SIG-M5 treated with dmso at 0.1 percent for 504 hours (cell line): ENCODE measurements around the gene AUP1.
A peak's percentile ranks its signal among the peaks of the same experiment; 100 is the strongest.
"Not testable (repeated sequence)": the region's sequence is repeated elsewhere in the genome, so short reads cannot be mapped to it uniquely, and the experiment has no call there.

Experiments
- DNase-seq: peaks from one replicate; lab custom pipeline; 2025; ENCODE audit not compliant: unreplicated experiment; lab: John Stamatoyannopoulos, UW

The AUP1 gene, protein sequence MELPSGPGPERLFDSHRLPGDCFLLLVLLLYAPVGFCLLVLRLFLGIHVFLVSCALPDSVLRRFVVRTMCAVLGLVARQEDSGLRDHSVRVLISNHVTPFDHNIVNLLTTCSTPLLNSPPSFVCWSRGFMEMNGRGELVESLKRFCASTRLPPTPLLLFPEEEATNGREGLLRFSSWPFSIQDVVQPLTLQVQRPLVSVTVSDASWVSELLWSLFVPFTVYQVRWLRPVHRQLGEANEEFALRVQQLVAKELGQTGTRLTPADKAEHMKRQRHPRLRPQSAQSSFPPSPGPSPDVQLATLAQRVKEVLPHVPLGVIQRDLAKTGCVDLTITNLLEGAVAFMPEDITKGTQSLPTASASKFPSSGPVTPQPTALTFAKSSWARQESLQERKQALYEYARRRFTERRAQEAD

DNA sequence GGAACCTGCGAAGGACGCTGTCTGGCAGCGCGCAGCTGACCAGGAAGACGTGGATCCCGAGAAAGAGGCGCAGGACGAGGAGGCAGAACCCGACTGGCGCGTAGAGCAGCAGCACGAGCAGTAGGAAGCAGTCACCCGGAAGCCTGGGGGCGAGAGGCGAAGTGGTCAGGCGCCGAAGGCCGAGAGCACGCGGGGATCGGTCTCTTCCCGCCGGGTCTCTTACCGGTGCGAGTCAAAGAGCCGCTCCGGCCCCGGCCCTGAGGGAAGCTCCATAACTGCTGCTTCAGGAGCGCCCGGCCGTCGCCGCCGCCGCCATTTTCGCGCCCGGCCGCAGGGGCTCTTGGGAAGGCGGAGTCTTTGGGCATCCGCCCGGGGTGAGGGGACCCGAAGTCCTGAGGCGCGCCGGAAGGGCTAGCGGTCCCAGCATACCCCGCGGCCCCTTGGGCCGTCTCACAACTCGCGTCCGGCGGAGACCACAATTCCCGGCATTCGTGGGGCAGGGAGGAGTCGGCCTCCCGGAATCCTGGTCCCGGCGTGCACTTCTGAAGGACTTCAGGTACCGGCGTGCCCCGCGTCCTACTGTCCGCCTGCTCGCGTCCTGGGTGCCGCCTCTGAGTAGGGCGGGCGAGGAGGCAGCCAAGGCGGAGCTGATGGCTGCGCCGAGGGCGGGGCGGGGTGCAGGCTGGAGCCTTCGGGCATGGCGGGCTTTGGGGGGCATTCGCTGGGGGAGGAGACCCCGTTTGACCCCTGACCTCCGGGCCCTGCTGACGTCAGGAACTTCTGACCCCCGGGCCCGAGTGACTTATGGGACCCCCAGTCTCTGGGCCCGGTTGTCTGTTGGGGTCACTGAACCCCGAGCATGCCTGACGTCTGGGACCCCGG is at the start of gene AUP1, which contains the start of gene HTRA2:
TSS of gene AUP1 (minus strand) at position 350 of the 882 bp plus-strand sequence. CDS start at position 273, 77 bp downstream.
TSS of gene HTRA2 (plus strand) at position 577 of the 882 bp plus-strand sequence. CDS start at position 651, 74 bp downstream.
- DNase-seq, result peak; percentile 98

DNA sequence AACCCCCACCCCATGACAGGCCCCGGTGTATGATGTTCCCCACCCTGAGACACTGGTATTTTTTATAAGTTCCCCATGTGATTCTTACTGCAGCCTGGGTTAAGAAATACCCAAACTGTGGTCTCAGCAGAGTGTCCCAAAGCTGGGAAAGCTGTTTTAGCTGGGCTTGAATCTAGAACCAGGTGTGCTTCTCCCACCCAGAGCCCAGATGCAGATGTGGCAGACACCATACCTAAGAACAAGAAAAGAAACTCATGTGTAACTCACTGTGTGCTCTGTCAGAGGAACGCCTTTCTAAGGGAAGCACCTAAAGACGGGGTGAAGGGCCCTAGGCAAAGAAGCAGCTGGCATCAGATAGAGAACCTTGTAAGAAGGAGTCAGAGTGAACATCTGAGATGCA is 48.9 kb upstream of the AUP1 start:
- no peak for DNase-seq

DNA sequence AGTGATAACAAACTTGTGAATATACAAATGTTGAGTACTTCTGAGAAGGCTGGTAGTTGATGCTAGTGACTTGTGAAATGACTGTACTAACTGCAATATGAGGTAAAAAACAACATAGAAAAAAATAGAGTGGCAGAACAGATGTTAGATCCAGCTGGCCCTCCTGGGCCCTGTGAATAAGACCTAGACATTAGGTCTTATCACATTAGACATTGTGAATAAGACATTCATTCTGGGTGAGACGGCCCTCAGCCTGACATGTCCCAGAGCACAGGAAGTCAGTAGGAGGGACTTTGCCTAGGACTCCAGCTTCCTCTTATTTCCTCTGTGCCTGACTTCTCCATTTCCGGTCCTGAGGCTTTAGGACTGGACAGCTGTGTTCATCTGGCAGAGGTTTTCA is 47.9 kb upstream of the AUP1 start:
- DNase-seq, result peak; percentile 88

DNA sequence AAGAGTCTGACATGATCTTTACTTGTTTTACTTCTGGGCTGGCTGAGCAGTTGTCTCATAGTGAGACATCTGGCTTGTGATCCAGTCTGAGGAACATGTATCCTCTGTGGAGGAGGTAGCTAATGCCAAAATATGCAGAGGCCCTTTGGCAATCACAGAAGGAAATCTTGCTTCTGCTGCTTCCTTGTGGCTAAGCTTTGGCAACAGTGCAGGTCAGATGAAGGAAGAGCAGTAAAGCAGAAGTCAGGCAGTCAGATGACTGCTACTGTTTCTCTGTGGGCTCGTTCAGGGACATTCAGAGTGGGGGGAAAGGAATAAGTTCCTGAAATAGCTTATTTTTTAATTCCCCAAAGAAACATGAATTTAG is 47.3 kb upstream of the AUP1 start:
- DNase-seq, result peak; percentile 91

DNA sequence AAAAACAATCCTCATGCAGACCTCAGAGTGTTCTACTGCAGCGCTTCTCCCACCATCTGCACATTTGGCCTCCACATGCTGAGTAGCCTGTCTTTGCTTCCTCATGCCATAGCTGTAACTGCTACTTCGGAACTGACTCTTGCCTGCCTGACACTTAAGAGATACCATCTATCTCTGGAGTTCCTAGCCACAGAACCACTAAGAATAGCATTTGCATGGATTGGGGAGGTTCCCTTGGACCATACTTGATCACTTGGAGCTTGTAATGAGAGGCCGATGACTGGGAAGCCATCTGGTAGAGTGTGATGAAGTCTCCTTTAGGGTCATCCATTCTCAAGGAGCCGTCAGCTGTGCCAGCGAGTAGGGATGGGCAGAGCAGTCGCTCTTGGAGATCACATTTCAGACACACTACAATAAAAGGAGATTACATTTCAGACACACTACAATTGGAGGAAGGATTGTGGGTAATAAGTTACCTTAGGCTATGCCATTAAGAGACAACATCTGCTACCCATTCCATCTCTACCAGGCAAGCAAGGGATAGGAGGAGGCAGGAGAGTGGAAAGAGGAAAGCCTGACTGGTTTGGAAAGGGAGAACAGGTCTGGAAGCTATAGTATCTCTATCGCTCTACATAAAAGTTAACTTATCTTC is 46.8 kb upstream of the AUP1 start:
- no peak for DNase-seq

DNA sequence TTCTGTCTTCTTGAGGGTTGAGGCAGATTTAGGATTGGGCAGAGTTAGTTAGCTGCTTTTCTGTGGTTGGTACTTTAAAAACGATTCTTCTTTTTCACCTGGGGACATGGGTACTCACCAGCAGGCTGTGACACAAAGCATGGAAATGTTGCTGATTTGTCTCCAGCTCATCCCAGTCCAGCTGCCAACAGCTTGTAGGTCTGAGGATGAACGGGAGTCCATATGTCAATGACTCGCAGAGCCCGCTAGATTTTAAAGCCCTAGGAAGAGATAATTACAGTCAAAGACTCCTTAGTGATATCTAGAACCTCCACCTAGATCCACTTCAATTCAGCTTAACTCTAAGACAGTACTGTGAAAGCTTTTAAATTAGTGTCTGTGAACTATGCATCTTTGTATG is 45.8 kb upstream of the AUP1 start:
- DNase-seq, result no peak

DNA sequence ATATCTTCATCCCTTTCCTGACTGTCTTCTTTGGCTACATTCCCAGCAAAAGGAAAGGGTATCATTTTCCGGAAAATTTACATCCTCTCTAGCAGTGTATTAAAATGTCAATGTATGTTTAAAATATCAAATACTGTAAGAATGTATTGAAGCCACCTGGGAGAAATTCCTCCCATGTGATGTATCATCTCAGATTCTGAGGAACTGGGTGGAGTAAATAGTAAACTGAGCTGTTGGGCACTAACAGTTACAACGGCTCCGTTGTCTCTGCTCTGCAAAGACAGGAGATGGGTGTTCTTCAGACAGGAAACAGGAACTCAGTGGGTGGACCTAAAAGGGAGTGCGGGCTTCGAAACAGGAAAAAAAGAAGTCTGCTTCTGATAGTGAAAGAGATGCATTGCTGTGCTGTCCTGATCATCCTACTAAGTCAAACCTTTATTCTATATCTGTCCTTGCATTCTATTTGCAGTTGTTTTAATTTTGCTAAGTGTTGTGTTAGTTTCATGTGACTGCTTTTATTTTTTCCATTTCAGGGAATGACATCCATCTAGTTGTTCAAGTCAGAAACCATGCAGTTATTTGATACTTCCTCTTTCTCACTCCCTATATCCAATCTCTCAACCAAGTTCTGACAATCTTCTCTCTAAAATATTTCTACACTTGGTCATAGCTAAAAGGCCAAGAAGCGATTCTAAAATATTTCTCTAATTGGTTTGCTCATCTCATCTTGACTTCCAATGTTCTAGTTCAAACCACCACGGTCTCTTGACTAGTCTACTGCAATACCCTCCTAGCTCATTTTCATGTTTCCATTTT is 44.4 kb upstream of the AUP1 start:
- DNase-seq, result peak; percentile 94

DNA sequence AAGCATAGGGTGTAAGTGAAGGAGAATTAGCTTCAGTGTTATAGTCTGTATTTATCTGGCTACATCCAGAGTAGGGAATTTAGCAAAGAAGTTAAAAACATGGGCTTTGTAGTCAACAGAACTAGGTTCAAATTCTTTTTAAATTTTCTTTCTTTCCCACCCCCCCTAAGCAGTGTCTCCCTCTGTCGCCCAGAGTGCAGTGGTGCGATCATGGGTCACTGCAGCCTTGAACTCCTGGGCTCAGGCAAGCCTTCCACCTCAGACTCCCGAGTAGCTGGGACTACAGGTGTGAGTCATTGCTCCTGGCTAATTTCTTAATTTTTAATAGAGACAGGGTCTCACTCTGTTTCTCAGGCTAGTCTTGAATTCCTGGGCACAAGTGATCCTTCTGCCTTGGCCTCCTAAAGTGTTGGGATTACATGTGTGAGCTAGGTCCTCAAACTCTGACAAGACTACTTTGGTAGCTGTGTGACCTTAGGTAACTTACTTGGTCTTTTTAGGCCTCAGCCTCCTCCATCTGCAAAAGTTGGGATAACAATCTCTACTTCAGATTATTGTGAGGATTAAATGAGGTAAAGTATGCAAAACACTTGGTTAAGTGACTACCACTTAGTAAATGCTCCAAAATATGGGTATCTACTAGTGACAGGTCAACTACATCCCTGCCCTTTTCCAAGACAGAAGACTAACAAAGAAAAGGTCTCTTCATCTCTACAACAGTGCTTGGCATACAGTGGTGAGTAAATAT is 42.8 kb upstream of the AUP1 start:
- DNase-seq, result no peak

DNA sequence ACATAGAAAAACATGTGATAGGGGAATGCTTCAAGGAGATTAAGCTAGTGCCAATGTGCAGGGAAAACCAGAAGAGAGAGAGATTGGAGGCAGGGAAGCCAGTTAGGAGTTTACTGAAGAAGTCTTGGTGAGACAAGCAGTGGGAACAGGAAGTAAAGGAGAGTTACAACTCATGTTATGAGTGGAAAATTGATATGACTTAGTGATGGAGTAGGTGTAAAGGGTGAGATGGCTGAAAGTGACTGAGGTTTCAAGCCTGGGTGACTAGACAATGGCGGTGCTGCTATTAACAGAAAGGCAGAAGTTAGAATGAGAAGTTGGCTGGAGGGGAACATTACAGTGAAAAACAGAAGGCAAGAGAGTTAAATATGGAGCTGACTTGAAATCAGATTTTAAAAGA is 41.6 kb upstream of the AUP1 start:
- DNase-seq, result peak; percentile 36

DNA sequence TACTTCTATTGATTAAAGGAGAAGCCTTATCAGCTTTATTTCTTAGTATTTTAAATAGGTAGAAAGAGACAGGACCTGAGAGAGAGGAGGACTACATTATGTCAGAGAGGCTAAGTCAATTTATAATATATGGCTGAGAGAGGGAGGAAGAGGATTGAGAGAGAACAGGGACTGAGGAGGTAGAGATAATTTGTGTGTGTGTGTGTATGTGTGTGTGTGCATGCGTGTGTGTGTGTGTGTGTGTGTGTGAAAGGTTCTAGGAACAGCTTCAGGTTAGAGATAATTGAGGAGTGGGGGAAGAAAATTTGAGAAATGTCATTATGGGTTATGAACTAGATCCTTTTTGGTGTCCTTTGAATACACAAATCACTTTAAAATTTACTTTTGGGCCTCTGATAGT is 40.2 kb upstream of the AUP1 start:
- DNase-seq, result no peak

DNA sequence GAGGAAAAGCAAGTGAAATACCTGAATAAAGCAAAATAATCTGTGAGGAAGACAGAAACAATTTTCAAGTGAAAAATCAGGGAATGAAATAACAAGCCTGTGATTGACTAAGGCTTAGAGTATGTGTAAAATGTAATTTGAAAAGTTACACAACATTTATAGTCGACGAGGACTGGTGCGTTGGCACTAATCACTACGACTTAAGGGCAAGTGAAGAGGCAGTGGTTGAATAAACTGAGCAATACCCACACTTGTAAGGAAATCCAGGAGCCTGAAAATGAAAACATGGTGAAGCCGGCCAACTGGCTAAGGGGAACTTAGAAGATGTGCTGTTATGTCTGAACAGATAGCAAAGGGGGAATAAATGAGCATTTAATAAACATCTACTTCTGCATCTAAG is 38.4 kb upstream of the AUP1 start:
- no peak for DNase-seq

DNA sequence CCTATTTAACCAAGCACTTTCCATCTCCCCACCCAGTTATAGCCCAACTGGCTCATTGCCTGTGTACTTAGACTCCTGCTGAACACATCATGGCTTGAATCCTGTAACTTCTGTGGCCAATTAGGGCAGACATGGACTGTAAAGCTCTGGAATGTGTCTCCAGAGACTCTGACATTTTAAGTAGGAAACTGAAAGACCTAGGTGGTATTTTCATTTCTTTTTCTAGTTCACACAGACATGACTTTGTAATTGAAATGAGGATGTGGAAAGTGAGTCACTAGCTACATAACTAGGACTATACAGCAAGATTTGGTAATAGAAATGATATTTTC is 37.2 kb upstream of the AUP1 start:
- DNase-seq, result peak; percentile 28

DNA sequence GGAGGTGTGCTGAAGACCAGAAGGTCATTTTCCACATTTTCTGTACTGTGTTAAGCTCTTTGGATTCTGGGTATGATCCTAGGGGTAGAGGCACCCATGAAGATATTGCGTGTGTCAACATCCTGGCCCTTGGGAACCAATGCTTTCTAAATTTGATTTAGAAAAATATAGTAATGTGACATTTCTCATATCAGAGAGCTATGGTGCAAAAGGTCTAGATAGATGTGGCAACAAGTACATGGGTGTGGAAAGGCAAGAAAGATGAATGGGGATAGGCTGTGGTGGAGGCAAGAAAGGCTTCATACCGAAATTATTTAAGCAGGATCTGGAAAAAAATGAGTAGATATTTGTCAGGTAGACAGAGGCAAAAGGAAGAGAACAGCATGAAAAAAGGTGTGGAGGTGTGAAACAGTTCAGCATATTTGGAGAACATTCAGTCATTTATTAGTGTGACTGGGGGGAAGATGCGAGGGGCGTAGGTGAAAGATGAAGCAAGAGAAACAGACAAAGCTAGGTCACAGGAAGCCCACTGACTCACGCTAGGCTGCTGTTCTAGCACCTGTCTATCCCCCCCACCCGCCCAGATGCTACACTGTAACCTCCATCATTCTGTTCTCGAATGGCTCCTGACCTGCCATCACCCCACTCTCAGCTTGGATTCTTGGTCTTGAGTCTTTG is 36.7 kb upstream of the AUP1 start:
- DNase-seq, result no peak

DNA sequence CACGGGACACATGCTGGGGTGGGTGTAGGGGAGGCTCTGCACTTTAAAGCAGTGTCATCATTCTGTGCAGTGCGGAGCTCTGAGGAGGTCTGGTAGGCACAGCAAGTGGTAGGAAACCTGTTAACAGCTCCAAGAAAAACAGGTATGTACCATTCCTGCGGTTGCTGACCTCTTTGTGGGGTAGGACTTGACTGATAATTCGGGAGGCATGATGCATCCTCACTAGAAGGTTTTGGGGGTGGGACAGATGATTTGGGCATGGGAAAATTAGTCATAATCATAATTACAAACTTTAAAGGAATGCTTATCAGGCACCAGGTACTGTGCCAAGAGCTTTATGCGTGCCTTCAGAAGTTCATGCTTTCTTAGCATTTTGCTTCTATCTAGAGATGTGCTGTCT is 34.7 kb upstream of the AUP1 start:
- no peak for DNase-seq

DNA sequence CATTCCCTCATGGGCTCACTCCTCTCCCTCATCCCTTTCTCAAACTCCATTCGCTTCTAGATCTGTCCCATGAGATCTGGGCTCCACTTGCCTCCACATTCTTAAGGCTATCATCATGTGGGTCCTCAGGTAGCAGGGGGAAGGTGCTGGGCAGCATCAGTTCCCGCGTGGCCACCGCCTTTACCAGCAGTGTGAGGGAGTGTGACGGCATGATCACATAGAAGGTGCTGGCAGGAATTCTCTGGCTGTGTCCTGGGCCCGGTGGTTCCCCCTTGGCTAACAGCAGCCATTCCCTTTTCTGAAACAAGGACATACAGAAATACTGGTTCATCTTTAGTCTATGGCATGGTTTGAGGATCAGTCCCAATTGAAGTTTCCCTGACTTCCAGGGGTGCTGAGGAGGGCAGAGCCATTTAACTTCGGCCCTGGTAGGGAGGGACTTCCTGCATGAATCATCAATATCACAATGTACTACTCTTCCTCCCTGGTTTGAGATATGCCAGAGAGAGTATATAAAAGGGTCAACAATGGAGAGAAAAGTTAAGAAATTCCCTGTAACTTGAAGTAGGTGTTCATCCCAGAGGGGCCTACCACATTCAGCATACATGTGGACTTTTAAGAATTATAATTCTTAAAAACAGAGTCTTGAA is 32.7 kb upstream of the AUP1 start:
- no peak for DNase-seq

DNA sequence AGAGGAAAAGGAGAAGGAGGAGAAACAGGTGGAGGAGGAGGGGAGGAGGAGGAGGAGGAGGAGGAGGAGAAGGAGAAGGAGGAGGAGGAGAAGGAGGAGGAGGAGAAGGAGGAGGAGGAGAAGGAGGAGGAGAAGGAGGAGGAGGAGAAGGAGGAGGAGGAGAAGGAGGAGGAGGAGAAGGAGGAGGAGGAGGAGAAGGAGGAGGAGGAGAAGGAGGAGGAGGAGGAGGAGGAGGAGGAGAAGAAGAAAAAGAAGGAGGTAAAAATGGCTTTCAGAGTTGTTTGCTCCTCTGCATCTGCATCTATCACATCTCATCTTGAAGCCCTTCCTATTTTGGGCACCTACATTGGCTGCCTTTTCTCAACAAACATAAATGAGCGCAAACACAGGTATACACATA is 31.5 kb upstream of the AUP1 start:
- DNase-seq, result not testable (repeated sequence)

DNA sequence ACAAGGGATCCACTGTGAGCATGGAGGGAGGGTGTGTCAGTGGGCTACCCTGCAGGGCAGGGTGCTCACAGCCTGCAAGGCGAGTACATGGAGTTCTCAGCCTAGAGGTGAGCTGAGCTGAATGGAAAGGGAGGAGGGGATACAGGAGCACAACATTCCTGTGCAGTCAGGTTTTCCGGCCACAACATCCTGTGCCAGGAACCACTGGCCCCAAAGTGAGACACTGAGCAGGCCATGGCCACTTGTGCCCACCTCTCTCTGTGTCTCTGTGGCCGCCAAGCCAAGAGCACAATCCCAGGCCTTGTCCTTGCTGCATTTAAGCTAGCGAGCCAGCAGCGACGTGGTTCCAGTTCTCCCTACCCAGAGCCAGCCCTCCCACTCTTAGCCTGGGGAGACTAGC is 31.1 kb upstream of the AUP1 start:
- no peak for DNase-seq

DNA sequence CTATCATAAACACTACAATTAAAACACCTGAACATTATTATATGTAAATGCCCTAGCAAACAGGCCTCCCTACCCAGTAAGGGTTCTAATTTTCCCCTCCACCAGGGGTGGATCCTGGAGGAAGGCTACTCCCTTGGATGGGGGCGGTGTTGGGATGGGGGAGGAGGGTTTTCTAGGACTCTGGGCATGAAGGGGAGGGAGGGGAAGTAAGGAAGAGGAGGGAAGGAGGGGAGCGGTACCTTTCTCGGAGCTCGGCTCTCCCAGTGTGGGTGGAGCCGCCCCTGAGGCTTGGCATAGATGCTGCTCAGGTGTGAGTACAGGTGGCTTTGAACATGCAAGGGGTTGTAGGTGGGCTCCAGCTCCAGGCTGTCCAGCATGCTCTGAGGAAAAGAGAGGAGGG is 30.4 kb upstream of the AUP1 start:
- DNase-seq, result no peak
